ENCODE results near the gene GRB10.

Gene GRB10

DNA sequence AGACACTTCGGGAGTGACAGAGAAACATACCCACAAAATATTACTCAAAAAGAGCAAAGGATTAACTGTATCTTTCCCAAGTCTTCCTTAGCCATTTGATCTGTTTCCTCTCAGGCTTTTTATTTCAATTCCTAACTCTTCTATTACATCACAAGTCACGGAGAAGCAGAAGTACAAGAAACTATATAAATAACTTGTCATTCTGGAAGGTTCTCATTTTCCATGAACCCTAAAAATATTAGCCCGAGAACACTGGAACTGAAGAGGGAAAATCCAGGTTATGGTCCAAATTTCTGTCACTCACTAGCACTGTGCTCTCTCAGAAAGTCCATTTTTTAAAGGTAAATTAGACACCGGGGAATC lies 98.0 kb downstream of the GRB10 start:
- H3K79me2 ChIP-seq (ENCODE audit: insufficient read depth, low read depth) = no peaks in the 10 kb centered on the region
- H3K9ac ChIP-seq = no peak overlapping the region
- no peaks in the 10 kb centered on the region for H4K20me1 ChIP-seq (ENCODE audit: insufficient read depth)
- H3K4me3 ChIP-seq (IDR thresholded peaks at IDR 0.05; ENCODE audit: insufficient read depth, low read depth, low read length) = no peak overlapping the region
- no peaks in the 10 kb centered on the region for H3K36me3 ChIP-seq (ENCODE audit: insufficient read depth)
- H3K4me1 ChIP-seq (ENCODE audit: low read depth, poor library complexity, severe bottlenecking) = no peaks in the 10 kb centered on the region
- no peak overlapping the region for H2AFZ ChIP-seq (ENCODE audit: low read depth)
- TF ChIP-seq, protein P1, sequence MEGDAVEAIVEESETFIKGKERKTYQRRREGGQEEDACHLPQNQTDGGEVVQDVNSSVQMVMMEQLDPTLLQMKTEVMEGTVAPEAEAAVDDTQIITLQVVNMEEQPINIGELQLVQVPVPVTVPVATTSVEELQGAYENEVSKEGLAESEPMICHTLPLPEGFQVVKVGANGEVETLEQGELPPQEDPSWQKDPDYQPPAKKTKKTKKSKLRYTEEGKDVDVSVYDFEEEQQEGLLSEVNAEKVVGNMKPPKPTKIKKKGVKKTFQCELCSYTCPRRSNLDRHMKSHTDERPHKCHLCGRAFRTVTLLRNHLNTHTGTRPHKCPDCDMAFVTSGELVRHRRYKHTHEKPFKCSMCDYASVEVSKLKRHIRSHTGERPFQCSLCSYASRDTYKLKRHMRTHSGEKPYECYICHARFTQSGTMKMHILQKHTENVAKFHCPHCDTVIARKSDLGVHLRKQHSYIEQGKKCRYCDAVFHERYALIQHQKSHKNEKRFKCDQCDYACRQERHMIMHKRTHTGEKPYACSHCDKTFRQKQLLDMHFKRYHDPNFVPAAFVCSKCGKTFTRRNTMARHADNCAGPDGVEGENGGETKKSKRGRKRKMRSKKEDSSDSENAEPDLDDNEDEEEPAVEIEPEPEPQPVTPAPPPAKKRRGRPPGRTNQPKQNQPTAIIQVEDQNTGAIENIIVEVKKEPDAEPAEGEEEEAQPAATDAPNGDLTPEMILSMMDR (conservative IDR thresholded peaks at IDR 0.05; ENCODE audit: low read depth, low read length) = no peak
- no peak overlapping the region for H3K4me2 ChIP-seq
- H3K27me3 ChIP-seq (ENCODE audit: insufficient read depth, low read depth) = no peaks in the 10 kb centered on the region
- no peak overlapping the region for H3K27ac ChIP-seq

DNA sequence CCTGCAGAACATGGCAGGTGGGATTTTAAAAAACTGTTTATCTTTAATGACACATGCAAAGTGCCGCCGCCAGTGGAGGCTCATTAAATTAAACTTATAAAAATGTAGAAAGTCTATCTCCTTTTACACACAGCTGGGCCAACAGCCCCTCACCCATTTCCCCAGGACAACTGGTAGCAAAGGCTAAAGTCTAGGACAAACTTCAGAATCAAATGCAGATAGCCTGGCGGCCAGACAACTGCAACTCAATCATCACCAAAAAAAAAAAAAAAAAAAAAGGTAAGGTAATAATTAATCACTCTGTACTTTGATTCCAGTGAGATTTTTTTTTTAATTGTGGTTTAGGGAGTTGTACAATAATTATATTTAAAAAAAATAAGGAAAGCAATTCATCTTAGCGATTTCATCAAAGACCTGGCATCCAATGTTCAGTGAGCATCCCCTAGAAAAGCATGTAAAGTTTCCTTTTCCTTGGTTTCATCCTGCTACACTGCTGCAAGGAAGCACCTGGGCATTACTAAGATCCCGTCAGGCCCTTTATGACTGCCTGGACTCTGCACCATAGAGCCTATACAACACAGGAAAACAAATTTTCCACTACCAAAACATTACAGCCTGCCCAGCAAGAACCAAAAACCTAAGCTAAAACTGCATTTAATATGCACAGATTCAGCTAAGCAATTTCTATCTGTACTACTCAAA lies 98.5 kb downstream of the GRB10 start:
- Histone ChIP-seq H3K27ac (no peak overlapping the region), H3K4me1 (ENCODE audit: low read depth, poor library complexity, severe bottlenecking) (no peaks in the 10 kb centered on the region), H3K4me3 (IDR thresholded peaks at IDR 0.05; ENCODE audit: insufficient read depth, low read depth, low read length) (no peak overlapping the region), H3K36me3 (ENCODE audit: insufficient read depth) (no peaks in the 10 kb centered on the region), H3K9ac (no peak overlapping the region), H4K20me1 (ENCODE audit: insufficient read depth) (no peaks in the 10 kb centered on the region), H3K27me3 (ENCODE audit: insufficient read depth, low read depth) (no peaks in the 10 kb centered on the region), H3K4me2 (no peak overlapping the region), H3K79me2 (ENCODE audit: insufficient read depth, low read depth) (no peaks in the 10 kb centered on the region), H2AFZ (ENCODE audit: low read depth) (no peak overlapping the region)
- TF ChIP-seq, protein P1 (conservative IDR thresholded peaks at IDR 0.05; ENCODE audit: low read depth, low read length) = no peak

DNA sequence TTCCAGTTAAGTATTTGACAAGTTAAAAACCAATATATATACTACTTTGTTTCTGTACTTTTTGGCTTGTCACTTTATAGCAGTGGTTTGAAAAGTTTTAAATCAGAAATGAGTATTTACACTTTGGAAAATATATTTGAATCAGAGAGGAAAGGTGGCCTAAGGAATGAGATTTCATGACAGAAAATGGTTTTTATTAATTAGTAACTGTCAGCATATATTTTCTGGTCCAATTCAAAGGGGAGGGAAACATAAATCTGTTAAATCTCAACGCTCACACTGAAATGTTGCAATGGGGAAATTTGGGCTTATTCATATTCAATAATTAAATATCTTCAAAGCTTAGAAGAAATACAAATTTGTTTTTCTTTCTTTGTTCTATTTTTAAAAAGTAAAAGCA lies 100.1 kb downstream of the GRB10 start:
- Histone ChIP-seq H3K9ac (no peak overlapping the region), H3K4me2 (no peak overlapping the region), H3K79me2 (ENCODE audit: insufficient read depth, low read depth) (no peaks in the 10 kb centered on the region), H3K4me3 (IDR thresholded peaks at IDR 0.05; ENCODE audit: insufficient read depth, low read depth, low read length) (no peak overlapping the region), H4K20me1 (ENCODE audit: insufficient read depth) (no peaks in the 10 kb centered on the region), H2AFZ (ENCODE audit: low read depth) (no peak overlapping the region), H3K36me3 (ENCODE audit: insufficient read depth) (no peaks in the 10 kb centered on the region), H3K27ac (no peak overlapping the region), H3K27me3 (ENCODE audit: insufficient read depth, low read depth) (no peaks in the 10 kb centered on the region), H3K4me1 (ENCODE audit: low read depth, poor library complexity, severe bottlenecking) (no peaks in the 10 kb centered on the region)
- TF ChIP-seq, protein P1 (conservative IDR thresholded peaks at IDR 0.05; ENCODE audit: low read depth, low read length) = no peak

DNA sequence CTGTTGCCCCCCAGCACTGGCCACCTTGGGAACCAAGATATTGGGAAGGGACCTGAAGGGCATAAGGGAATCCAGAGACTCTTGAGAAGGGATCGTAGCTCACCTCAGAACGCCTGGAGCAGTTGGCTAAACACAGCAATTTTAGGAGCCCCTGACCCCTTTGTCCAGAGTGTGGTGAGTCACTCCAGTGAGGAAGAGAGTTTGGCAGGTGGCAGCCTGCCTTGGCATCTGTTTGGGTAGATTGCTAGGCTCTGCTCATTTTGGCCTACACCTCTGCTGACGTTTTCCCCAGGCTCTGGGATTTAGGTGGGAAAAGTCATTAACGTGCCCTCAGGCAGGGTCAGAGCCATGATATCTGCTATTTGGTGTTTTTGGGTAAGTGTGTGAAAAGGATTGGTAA lies 100.6 kb downstream of the GRB10 start:
- Histone ChIP-seq H3K27me3 (ENCODE audit: insufficient read depth, low read depth) (no peaks in the 10 kb centered on the region), H4K20me1 (ENCODE audit: insufficient read depth) (no peaks in the 10 kb centered on the region), H3K27ac (no peak overlapping the region), H3K4me2 (no peak overlapping the region), H3K4me1 (ENCODE audit: low read depth, poor library complexity, severe bottlenecking) (no peaks in the 10 kb centered on the region), H3K36me3 (ENCODE audit: insufficient read depth) (no peaks in the 10 kb centered on the region), H2AFZ (ENCODE audit: low read depth) (no peak overlapping the region), H3K79me2 (ENCODE audit: insufficient read depth, low read depth) (no peaks in the 10 kb centered on the region), H3K4me3 (IDR thresholded peaks at IDR 0.05; ENCODE audit: insufficient read depth, low read depth, low read length) (no peak overlapping the region), H3K9ac (no peak overlapping the region)
- TF ChIP-seq, protein P1 (conservative IDR thresholded peaks at IDR 0.05; ENCODE audit: low read depth, low read length) = no peak
